ENCODE results near the gene IL1RAPL1. TPM values are rescaled to one million over a fixed set of nuclear protein-coding genes. Genes with fewer than 3 reads are reported as not detected.
"Not testable (repeated sequence)": the region's sequence is repeated elsewhere in the genome, so short reads cannot be mapped to it uniquely, and the experiment has no call there.

The IL1RAPL1 gene
- total RNA-seq, 2 experiments from 2014 or later = not detected

- no peak for TF ChIP-seq CTCF (IDR thresholded peaks at IDR 0.05)
- CTCF ChIA-PET = no interaction called here
- no peaks in the 10 kb centered on the region for H3K4me1 ChIP-seq (ENCODE audit: insufficient read depth, low read length)
- no peaks in the 10 kb centered on the region for H3K36me3 ChIP-seq (ENCODE audit: insufficient read depth, low read length)
- Mint-ChIP-seq H3K27ac (no peak overlapping the region), H3K36me3 (ENCODE audit: low read depth) (no peaks in the 10 kb centered on the region), H3K4me1 (ENCODE audit: low read depth) (no peaks in the 10 kb centered on the region), H3K27me3 (no peaks in the 10 kb centered on the region), H3K9me3 (peaks cover 4% of the 10 kb centered on the region), H3K4me3 (no peak overlapping the region)
- DNase-seq (no peak), ATAC-seq (ENCODE audit: poor library complexity) (no peak)
- no peaks in the 10 kb centered on the region for H3K27me3 ChIP-seq (ENCODE audit: control insufficient read depth in 1 of 2, insufficient read depth in 2 of 2, low read length in 2 of 2)
- POLR2A ChIA-PET = no interaction called here
- intact Hi-C loops (cut with DNase I, micrococcal nuclease) = no loop called here
- H3K27ac ChIP-seq (ENCODE audit: low read depth in 1 of 2, low read length in 2 of 2) = no peak overlapping the region
- no peaks in the 10 kb centered on the region for H3K9me3 ChIP-seq (ENCODE audit: control insufficient read depth in 1 of 2, insufficient read depth in 1 of 2, low read length in 2 of 2)
- H3K4me3 ChIP-seq (ENCODE audit: low read length) = no peak overlapping the region
Measured at GRCh38 chrX:29348288-29348687, 761.0 kb downstream of the IL1RAPL1 start.

- CTCF ChIA-PET = no interaction called here
- TF ChIP-seq CTCF (IDR thresholded peaks at IDR 0.05) = no peak
- H3K4me1 Mint-ChIP-seq (ENCODE audit: low read depth) = no peaks in the 10 kb centered on the region
- no peak overlapping the region for H3K4me3 Mint-ChIP-seq
- ATAC-seq (ENCODE audit: poor library complexity) (no peak), DNase-seq (no peak)
- H3K36me3 ChIP-seq (ENCODE audit: insufficient read depth, low read length) = no peaks in the 10 kb centered on the region
- intact Hi-C loops (cut with DNase I, micrococcal nuclease) = no loop called here
- H3K4me1 ChIP-seq (ENCODE audit: insufficient read depth, low read length) = no peaks in the 10 kb centered on the region
- H3K36me3 Mint-ChIP-seq (ENCODE audit: low read depth) = no peaks in the 10 kb centered on the region
- no peak overlapping the region for H3K4me3 ChIP-seq (ENCODE audit: low read length)
- no peaks in the 10 kb centered on the region for H3K9me3 Mint-ChIP-seq
- H3K27ac Mint-ChIP-seq = no peak overlapping the region
- no peaks in the 10 kb centered on the region for H3K27me3 ChIP-seq (ENCODE audit: control insufficient read depth in 1 of 2, insufficient read depth in 2 of 2, low read length in 2 of 2)
- H3K9me3 ChIP-seq (ENCODE audit: control insufficient read depth in 1 of 2, insufficient read depth in 1 of 2, low read length in 2 of 2) = no peaks in the 10 kb centered on the region
- POLR2A ChIA-PET = no interaction called here
- H3K27me3 Mint-ChIP-seq = no peaks in the 10 kb centered on the region
- no peak overlapping the region for H3K27ac ChIP-seq (ENCODE audit: low read depth in 1 of 2, low read length in 2 of 2)
Measured at GRCh38 chrX:29359276-29359675, 772.0 kb downstream of the IL1RAPL1 start.

GRCh38 chrX:29374765-29375164 lies 787.5 kb downstream of the IL1RAPL1 start:
- H3K36me3 ChIP-seq (ENCODE audit: insufficient read depth, low read length); H3K4me1 Mint-ChIP-seq (ENCODE audit: low read depth); H3K4me1 ChIP-seq (ENCODE audit: insufficient read depth, low read length); H3K4me3 Mint-ChIP-seq; H3K27me3 ChIP-seq (ENCODE audit: control insufficient read depth in 1 of 2, insufficient read depth in 2 of 2, low read length in 2 of 2); H3K9me3 ChIP-seq (ENCODE audit: control insufficient read depth in 1 of 2, insufficient read depth in 1 of 2, low read length in 2 of 2); H3K27me3 Mint-ChIP-seq; POLR2A ChIA-PET; intact Hi-C loops (cut with DNase I, micrococcal nuclease); H3K36me3 Mint-ChIP-seq (ENCODE audit: low read depth); H3K27ac ChIP-seq (ENCODE audit: low read depth in 1 of 2, low read length in 2 of 2); H3K27ac Mint-ChIP-seq; DNase-seq; ATAC-seq (ENCODE audit: poor library complexity); H3K4me3 ChIP-seq (ENCODE audit: low read length); H3K9me3 Mint-ChIP-seq: not testable (repeated sequence)
- CTCF ChIA-PET = interaction anchor here (0.7 kb wide), 1 partner anchor 20 kb away, joined by 4 read pairs; no protein-coding TSS in a partner anchor

- H3K4me3 Mint-ChIP-seq = no peak overlapping the region
- H3K4me1 Mint-ChIP-seq (ENCODE audit: low read depth) = no peaks in the 10 kb centered on the region
- no peaks in the 10 kb centered on the region for H3K4me1 ChIP-seq (ENCODE audit: insufficient read depth, low read length)
- H3K36me3 Mint-ChIP-seq (ENCODE audit: low read depth) = no peaks in the 10 kb centered on the region
- H3K27me3 Mint-ChIP-seq = no peaks in the 10 kb centered on the region
- ATAC-seq (ENCODE audit: poor library complexity) (no peak), DNase-seq (no peak)
- no peak overlapping the region for H3K27ac Mint-ChIP-seq
- H3K36me3 ChIP-seq (ENCODE audit: insufficient read depth, low read length) = no peaks in the 10 kb centered on the region
- CTCF ChIA-PET = no interaction called here
- H3K4me3 ChIP-seq (ENCODE audit: low read length) = no peak overlapping the region
- no peak for TF ChIP-seq CTCF (IDR thresholded peaks at IDR 0.05)
- H3K9me3 Mint-ChIP-seq = peaks cover 3% of the 10 kb centered on the region
- intact Hi-C loops (cut with DNase I, micrococcal nuclease) = no loop called here
- no peak overlapping the region for H3K27ac ChIP-seq (ENCODE audit: low read depth in 1 of 2, low read length in 2 of 2)
- POLR2A ChIA-PET = no interaction called here
- H3K9me3 ChIP-seq (ENCODE audit: control insufficient read depth in 1 of 2, insufficient read depth in 1 of 2, low read length in 2 of 2) = peaks cover 0 to 6% of the 10 kb centered on the region in 2 experiments
- H3K27me3 ChIP-seq (ENCODE audit: control insufficient read depth in 1 of 2, insufficient read depth in 2 of 2, low read length in 2 of 2) = no peaks in the 10 kb centered on the region
Measured at GRCh38 chrX:29376584-29376983, 789.3 kb downstream of the IL1RAPL1 start.

Measured in CD4-positive, alpha-beta T cell (primary cell).